ENCODE data around the gene NFATC1. TPM values are rescaled to one million over a fixed set of nuclear protein-coding genes. Genes with fewer than 3 reads are reported as not detected.

NFATC1 gene
- total and polyA plus RNA-seq, 2 donors from 2014 or later, result 4.3 to 17.2 TPM

DNA sequence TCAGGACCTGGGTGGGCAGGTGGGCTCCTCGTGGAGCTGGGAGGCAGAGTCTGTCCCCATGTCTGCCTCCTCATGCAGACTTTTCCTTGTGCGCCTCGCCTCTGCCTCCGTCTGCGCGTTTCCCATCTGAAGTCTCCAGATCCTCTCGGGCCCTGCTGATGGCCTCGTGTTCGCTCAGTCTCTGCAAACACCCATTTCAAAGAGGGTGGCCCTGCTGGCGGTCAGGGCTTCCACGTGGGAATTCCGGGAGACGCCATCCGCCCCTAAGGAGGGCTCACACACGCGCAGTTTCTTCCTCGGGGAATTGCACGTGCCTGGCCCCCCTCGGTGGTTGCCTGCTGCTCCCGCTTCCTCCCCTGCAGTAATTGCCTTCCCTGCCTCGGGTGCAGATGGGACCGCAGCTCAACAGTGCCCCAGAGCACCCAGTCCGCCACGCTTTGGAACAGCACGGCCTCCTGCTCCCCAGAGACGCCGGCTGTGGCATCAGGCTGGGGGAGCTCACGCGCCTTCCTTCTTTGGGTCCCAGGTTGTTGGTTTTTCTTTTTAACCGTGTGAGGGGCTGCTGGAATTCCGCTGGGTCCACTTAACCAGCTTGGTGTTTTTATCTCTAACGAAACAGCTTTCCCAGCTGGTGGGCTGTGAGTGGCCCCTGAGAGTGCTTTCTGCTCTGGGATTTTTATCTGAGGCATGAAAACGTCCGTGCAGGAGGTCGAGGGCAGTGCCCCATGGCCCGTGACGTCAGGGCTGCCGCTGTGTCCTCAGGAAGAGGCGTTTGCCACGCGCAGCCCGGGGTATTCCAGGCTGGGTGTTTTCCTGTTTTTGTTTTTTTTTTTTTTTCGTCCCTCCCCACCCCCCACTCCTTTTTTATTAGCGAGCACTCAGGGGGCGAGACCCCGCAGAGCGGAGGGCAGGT lies 16.1 kb downstream of the NFATC1 start:
- H3K27ac ChIP-seq (ENCODE audit: low read depth in 2 of 2, low read length in 2 of 2), result no peak overlapping the region
- H3K36me3 ChIP-seq (ENCODE audit: control insufficient read depth in 2 of 3, insufficient read depth in 3 of 3, low read length in 3 of 3), result no peaks in the 10 kb centered on the region
- H3K4me1 ChIP-seq (ENCODE audit: control insufficient read depth in 2 of 3, insufficient read depth in 2 of 3, low read depth in 1 of 3, low read length in 3 of 3), result peaks cover 0 to 3% (median 0%) of the 10 kb centered on the region in 3 donors
- no peak overlapping the region for H3K9ac ChIP-seq (ENCODE audit: low read length in 3 of 3)
- peaks cover 0 to 2% (median 0%) of the 10 kb centered on the region in 3 donors for H3K9me3 ChIP-seq (ENCODE audit: control insufficient read depth in 2 of 3, insufficient read depth in 1 of 3, low read length in 3 of 3)
- intact Hi-C loops (cut with DNase I), result no loop called here
- no peak for TF ChIP-seq CTCF (IDR thresholded peaks at IDR 0.05; ENCODE audit: borderline replicate concordance, extremely low read depth, insufficient read depth)
- H3K27me3 ChIP-seq (ENCODE audit: control insufficient read depth, insufficient read depth, low read length), result no peaks in the 10 kb centered on the region
- DNase-seq, result peak in 3 of 5 donors; percentile 54 to 77 (median 59)
- no peak for FAIRE-seq
- no peak overlapping the region for H3K4me3 ChIP-seq (ENCODE audit: low read length in 3 of 3)

DNA sequence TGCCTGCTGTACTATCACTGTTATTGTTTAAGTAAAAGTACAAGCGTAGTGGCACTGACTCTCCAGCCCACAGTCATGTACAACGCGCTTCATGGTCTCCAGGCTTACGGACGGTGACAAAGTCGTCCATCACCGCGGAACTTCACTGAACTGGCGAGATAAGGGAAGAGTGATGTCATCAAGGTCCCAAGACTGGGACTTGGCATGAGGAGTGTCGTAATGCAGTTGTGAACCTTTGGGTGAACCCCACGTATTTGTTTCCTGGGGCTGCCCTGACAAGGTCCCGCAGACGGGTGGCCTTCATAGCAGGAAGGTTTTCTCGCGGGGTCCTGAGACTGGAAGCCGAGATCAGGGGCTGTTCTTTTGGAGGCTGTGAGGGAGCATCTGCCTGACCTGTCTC lies 17.3 kb downstream of the NFATC1 start:
- no peak for TF ChIP-seq CTCF (IDR thresholded peaks at IDR 0.05; ENCODE audit: borderline replicate concordance, extremely low read depth, insufficient read depth)
- Histone ChIP-seq H3K9me3 (ENCODE audit: control insufficient read depth in 2 of 3, insufficient read depth in 1 of 3, low read length in 3 of 3) (peaks cover 0 to 2% (median 0%) of the 10 kb centered on the region in 3 donors), H3K27ac (ENCODE audit: low read depth in 2 of 2, low read length in 2 of 2) (no peak overlapping the region), H3K4me3 (ENCODE audit: low read length in 3 of 3) (no peak overlapping the region), H3K9ac (ENCODE audit: low read length in 3 of 3) (no peak overlapping the region), H3K27me3 (ENCODE audit: control insufficient read depth, insufficient read depth, low read length) (no peaks in the 10 kb centered on the region), H3K4me1 (ENCODE audit: control insufficient read depth in 2 of 3, insufficient read depth in 2 of 3, low read depth in 1 of 3, low read length in 3 of 3) (peaks cover 0 to 3% (median 0%) of the 10 kb centered on the region in 3 donors), H3K36me3 (ENCODE audit: control insufficient read depth in 2 of 3, insufficient read depth in 3 of 3, low read length in 3 of 3) (no peaks in the 10 kb centered on the region)
- DNase-seq (peak in 2 of 5 donors; percentile 34 to 44), FAIRE-seq (no peak)
- intact Hi-C loops (cut with DNase I), result no loop called here

DNA sequence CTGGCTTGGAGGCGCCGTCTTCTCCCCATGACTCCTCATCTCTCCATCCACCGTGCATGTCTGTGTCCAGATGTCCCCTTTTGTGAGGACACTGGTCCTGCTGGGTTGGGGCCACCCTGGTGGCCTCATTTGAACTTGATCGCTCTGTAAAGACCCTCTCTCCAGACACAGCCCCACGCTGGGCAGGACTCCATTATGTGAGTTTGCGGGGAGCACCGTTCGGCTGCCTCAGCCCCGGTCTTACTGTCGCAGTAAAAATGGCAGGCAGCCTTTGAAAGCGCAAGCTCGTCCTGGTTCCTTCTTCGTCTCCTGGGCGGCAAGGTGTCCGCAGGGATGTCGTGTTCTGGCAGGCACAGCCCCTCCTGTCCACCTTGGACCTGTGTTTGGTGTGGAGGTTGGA lies 17.7 kb downstream of the NFATC1 start:
- peaks cover 0 to 2% (median 0%) of the 10 kb centered on the region in 3 donors for H3K9me3 ChIP-seq (ENCODE audit: control insufficient read depth in 2 of 3, insufficient read depth in 1 of 3, low read length in 3 of 3)
- peak in 1 of 5 donors; percentile 63 for DNase-seq
- no peaks in the 10 kb centered on the region for H3K36me3 ChIP-seq (ENCODE audit: control insufficient read depth in 2 of 3, insufficient read depth in 3 of 3, low read length in 3 of 3)
- H3K9ac ChIP-seq (ENCODE audit: low read length in 3 of 3), result no peak overlapping the region
- intact Hi-C loops (cut with DNase I), result no loop called here
- no peak for FAIRE-seq
- H3K27me3 ChIP-seq (ENCODE audit: control insufficient read depth, insufficient read depth, low read length), result no peaks in the 10 kb centered on the region
- no peak overlapping the region for H3K27ac ChIP-seq (ENCODE audit: low read depth in 2 of 2, low read length in 2 of 2)
- TF ChIP-seq CTCF (IDR thresholded peaks at IDR 0.05; ENCODE audit: borderline replicate concordance, extremely low read depth, insufficient read depth), result no peak
- H3K4me3 ChIP-seq (ENCODE audit: low read length in 3 of 3), result no peak overlapping the region
- H3K4me1 ChIP-seq (ENCODE audit: control insufficient read depth in 2 of 3, insufficient read depth in 2 of 3, low read depth in 1 of 3, low read length in 3 of 3), result peaks cover 0 to 3% (median 0%) of the 10 kb centered on the region in 3 donors

All from kidney (tissue), 14 donors.